Progenitor cell of endocrine pancreas (in vitro differentiated cells): ENCODE measurements around the gene ADD3. TPM values are rescaled to one million over a fixed set of nuclear protein-coding genes. Genes with fewer than 3 reads are reported as not detected.

Source experiments
- DNase-seq: peaks from one replicate; pipeline ENCODE4 v3.0.0; 2021; ENCODE audit warnings: low spot score; ENCODE audit not compliant: unreplicated experiment
- H3K27ac Mint-ChIP-seq: 2 replicates; pipeline ENCODE4 v1.8.0; 2021; ENCODE audit warnings: mild to moderate bottlenecking, moderate library complexity, mixed read lengths
- H3K27me3 Mint-ChIP-seq: 2 replicates; pipeline ENCODE4 v1.8.0; 2021; ENCODE audit warnings: mixed read lengths
- H3K36me3 Mint-ChIP-seq: 2 replicates; pipeline ENCODE4 v1.8.0; 2022; ENCODE audit warnings: mixed read lengths; ENCODE audit not compliant: insufficient read depth
- H3K4me1 Mint-ChIP-seq: 2 replicates; pipeline ENCODE4 v1.8.0; 2021; ENCODE audit warnings: low read depth, mixed read lengths
- H3K4me3 Mint-ChIP-seq: 2 replicates; pipeline ENCODE4 v1.8.0; 2021; ENCODE audit warnings: low read depth, mild to moderate bottlenecking, moderate library complexity, mixed read lengths
- H3K9me3 Mint-ChIP-seq: 2 replicates; pipeline ENCODE4 v1.8.0; 2021; ENCODE audit warnings: low read depth, mixed read lengths
- CTCF ChIP-seq: fragments of 200-600 bp; sonication (generic); IDR thresholded peaks from one replicate; pipeline ENCODE4 v1.5.0; 2021; ENCODE audit warnings: antibody characterized with exemption, mild to moderate bottlenecking; ENCODE audit not compliant: unreplicated experiment
- total RNA-seq: library from RNA; stranded (reverse); gene quantifications from 2 replicates; pipeline ENCODE4 v1.2.1, GENCODE V29; 2021

ADD3 gene
- total RNA-seq, 1 donor from 2014 or later = 111 TPM

- H3K27me3 Mint-ChIP-seq = no peaks in the 10 kb centered on the region
- H3K4me1 Mint-ChIP-seq = no peaks in the 10 kb centered on the region
- no peaks in the 10 kb centered on the region for H3K9me3 Mint-ChIP-seq
- no peak overlapping the region for H3K27ac Mint-ChIP-seq
- no peak overlapping the region for H3K4me3 Mint-ChIP-seq
- no peak for DNase-seq
- H3K36me3 Mint-ChIP-seq = peaks cover 1% of the 10 kb centered on the region
- no peak for TF ChIP-seq CTCF
These were observed 53.9 kb downstream of the ADD3 start for GRCh38 chr10:110061687-110062086.

- DNase-seq = no peak
- Mint-ChIP-seq H3K36me3 (peaks cover 1% of the 10 kb centered on the region), H3K4me3 (no peak overlapping the region), H3K4me1 (peaks cover 16% of the 10 kb centered on the region), H3K27ac (no peak overlapping the region), H3K27me3 (no peaks in the 10 kb centered on the region), H3K9me3 (no peaks in the 10 kb centered on the region)
- TF ChIP-seq CTCF = no peak
These were observed 57.5 kb downstream of the ADD3 start for GRCh38 chr10:110065269-110065668.

- DNase-seq = no peak
- Mint-ChIP-seq H3K27me3 (no peaks in the 10 kb centered on the region), H3K4me3 (no peak overlapping the region), H3K36me3 (peaks cover 1% of the 10 kb centered on the region), H3K27ac (no peak overlapping the region), H3K9me3 (no peaks in the 10 kb centered on the region), H3K4me1 (peaks cover 26% of the 10 kb centered on the region)
- no peak for TF ChIP-seq CTCF
These were observed 60.4 kb downstream of the ADD3 start for GRCh38 chr10:110067960-110068770.

GRCh38 chr10:110068780-110069179 lies 61.0 kb downstream of the ADD3 start:
- Mint-ChIP-seq H3K27me3 (no peaks in the 10 kb centered on the region), H3K27ac (no peak overlapping the region), H3K4me3 (no peak overlapping the region), H3K36me3 (peaks cover 1% of the 10 kb centered on the region), H3K9me3 (no peaks in the 10 kb centered on the region), H3K4me1 (peaks cover 28% of the 10 kb centered on the region)
- no peak for DNase-seq
- TF ChIP-seq CTCF = no peak

GRCh38 chr10:110069502-110069982 lies 61.8 kb downstream of the ADD3 start:
- peaks cover 34% of the 10 kb centered on the region for H3K4me1 Mint-ChIP-seq

More at GRCh38 chr10:110069502-110069982, 61.8 kb downstream of the ADD3 start:
- no peaks in the 10 kb centered on the region for H3K27me3 Mint-ChIP-seq
- DNase-seq = no peak
- no peaks in the 10 kb centered on the region for H3K9me3 Mint-ChIP-seq
- H3K4me3 Mint-ChIP-seq = no peak overlapping the region
- H3K36me3 Mint-ChIP-seq = peaks cover 1% of the 10 kb centered on the region
- TF ChIP-seq CTCF = no peak
- no peak overlapping the region for H3K27ac Mint-ChIP-seq
